HepG2 (cell line): Measurements from ENCODE around the gene CDKN2AIP. TPM values are rescaled to one million over a fixed set of nuclear protein-coding genes. Genes with fewer than 3 reads are reported as not detected.
A peak's percentile ranks its signal among the peaks of the same experiment; 100 is the strongest.

Experiments used
- BRCA1 ChIP-seq: sonication (generic); formaldehyde crosslinking; IDR thresholded peaks from 2 replicates; pipeline ENCODE4 v1.4.0; 2020; ENCODE audit warnings: missing genetic modification reagents
- CREB1 ChIP-seq, 2 experiments: fragments of 450-650 bp in 1 of 2; IDR thresholded peaks; 2 replicates each; pipeline ENCODE4 v1.6.1; 2016 to 2017; ENCODE audit warnings: control low read depth in 1 of 2, mild to moderate bottlenecking in 1 of 2, missing compliant biosample characterization in 1 of 2, missing genetic modification characterization in 1 of 2
- HMGXB4 ChIP-seq, 2 experiments: sonication (generic) in 1 of 2; formaldehyde crosslinking in 1 of 2; IDR thresholded peaks; 2 replicates each; pipeline versions ENCODE4 v1.4.0 to v1.6.1; 2018 to 2020; ENCODE audit warnings: missing genetic modification reagents in 2 of 2, borderline replicate concordance in 1 of 2, low read depth in 1 of 2, mild to moderate bottlenecking in 1 of 2, missing biosample characterization in 1 of 2
- HNF1B ChIP-seq: sonication (generic); formaldehyde crosslinking; IDR thresholded peaks from 2 replicates; pipeline ENCODE4 v1.5.1; 2020; ENCODE audit warnings: mild to moderate bottlenecking, moderate library complexity, missing genetic modification reagents
- MYPOP ChIP-seq: sonication (generic); formaldehyde crosslinking; IDR thresholded peaks from 2 replicates; pipeline ENCODE4 v1.8.1; 2023; ENCODE audit warnings: mild to moderate bottlenecking, moderate library complexity, missing genetic modification reagents
- PRMT3 ChIP-seq: sonication (generic); formaldehyde crosslinking; IDR thresholded peaks from 2 replicates; pipeline ENCODE4 v1.8.1; 2022; ENCODE audit warnings: low read depth, mild to moderate bottlenecking, moderate library complexity, missing genetic modification reagents, borderline replicate concordance
- SALL1 ChIP-seq: sonication (generic); formaldehyde crosslinking; IDR thresholded peaks from 2 replicates; pipeline ENCODE4 v1.8.0; 2022; ENCODE audit warnings: mild to moderate bottlenecking, missing genetic modification reagents
- SALL2 ChIP-seq: sonication (generic); formaldehyde crosslinking; IDR thresholded peaks from 2 replicates; pipeline ENCODE4 v1.8.1; 2023; ENCODE audit warnings: mild to moderate bottlenecking, missing genetic modification reagents, inconsistent platforms
- SIN3B ChIP-seq: fragments of 150-350 bp; IDR thresholded peaks from 2 replicates; pipeline ENCODE4 v1.6.1; 2014; ENCODE audit warnings: low read length
- SNAI1 ChIP-seq: sonication (generic); formaldehyde crosslinking; IDR thresholded peaks from 2 replicates; pipeline ENCODE4 v1.5.0; 2020; ENCODE audit warnings: mild to moderate bottlenecking, missing genetic modification reagents, borderline replicate concordance
- ZC3H13 ChIP-seq: sonication (generic); formaldehyde crosslinking; IDR thresholded peaks from 2 replicates; pipeline ENCODE4 v1.8.1; 2023; ENCODE audit warnings: mild to moderate bottlenecking, missing genetic modification reagents, moderate library complexity
- ZNF225 ChIP-seq: sonication (generic); formaldehyde crosslinking; IDR thresholded peaks from 2 replicates; pipeline ENCODE4 v1.4.0; 2020; ENCODE audit warnings: mild to moderate bottlenecking, missing genetic modification reagents
- ZNF451 ChIP-seq: sonication (generic); formaldehyde crosslinking; IDR thresholded peaks from 2 replicates; pipeline ENCODE4 v1.5.0; 2020; ENCODE audit warnings: mild to moderate bottlenecking, missing genetic modification reagents
- ZNF674 ChIP-seq: sonication (generic); formaldehyde crosslinking; IDR thresholded peaks from 2 replicates; pipeline ENCODE4 v1.5.0; 2020; ENCODE audit warnings: low read depth, mild to moderate bottlenecking, missing genetic modification reagents
- ZNF839 ChIP-seq: sonication (generic); formaldehyde crosslinking; IDR thresholded peaks from 2 replicates; pipeline ENCODE4 v1.4.0; 2020; ENCODE audit warnings: missing genetic modification reagents, mild to moderate bottlenecking, borderline replicate concordance
- ZSCAN9 ChIP-seq: IDR thresholded peaks from 2 replicates; pipeline ENCODE4 v1.6.1; 2016; ENCODE audit warnings: borderline replicate concordance
- polyA plus RNA-seq, 8 experiments: library from polyadenylated mRNA; depleted of rRNA in 3 of 8; stranded (reverse) in 7 of 8; unstranded in 1 of 8; fragments of >200 nt; fragmentation: Illumina TruSeq in 4 of 8; extraction: Trizol in 4 of 8; gene quantifications; 2 replicates each; pipeline versions ENCODE4 v1.2.1 to v1.2.3, GENCODE V29; 2011 to 2016; ENCODE audit warnings: low read depth in 4 of 8, missing spikeins in 1 of 8, mixed read lengths in 1 of 8; ENCODE audit not compliant: insufficient read depth in 1 of 8
- total RNA-seq, 5 experiments: library from RNA; depleted of rRNA; stranded (reverse); fragments of >200 nt; fragmentation: Illumina TruSeq; extraction: Trizol; gene quantifications; 2 replicates each; pipeline ENCODE4 v1.2.3, GENCODE V29; 2016; ENCODE audit warnings: low read depth in 1 of 5
- TF ChIP-seq, protein P1 (sequence below): IDR thresholded peaks from 2 replicates; pipeline ENCODE4 v1.6.1; 2016; ENCODE audit warnings: mild to moderate bottlenecking
- TF ChIP-seq, protein P2 (sequence below): IDR thresholded peaks from 2 replicates; pipeline ENCODE4 v1.6.1; 2016; ENCODE audit warnings: missing compliant biosample characterization, missing genetic modification reagents, borderline replicate concordance

Gene CDKN2AIP
- total and polyA plus RNA-seq, 2 of the 13 experiments (the other 11 are each of a cell fraction or from before 2014, with no cell fraction given) = 17.0 to 18.7 TPM

DNA sequence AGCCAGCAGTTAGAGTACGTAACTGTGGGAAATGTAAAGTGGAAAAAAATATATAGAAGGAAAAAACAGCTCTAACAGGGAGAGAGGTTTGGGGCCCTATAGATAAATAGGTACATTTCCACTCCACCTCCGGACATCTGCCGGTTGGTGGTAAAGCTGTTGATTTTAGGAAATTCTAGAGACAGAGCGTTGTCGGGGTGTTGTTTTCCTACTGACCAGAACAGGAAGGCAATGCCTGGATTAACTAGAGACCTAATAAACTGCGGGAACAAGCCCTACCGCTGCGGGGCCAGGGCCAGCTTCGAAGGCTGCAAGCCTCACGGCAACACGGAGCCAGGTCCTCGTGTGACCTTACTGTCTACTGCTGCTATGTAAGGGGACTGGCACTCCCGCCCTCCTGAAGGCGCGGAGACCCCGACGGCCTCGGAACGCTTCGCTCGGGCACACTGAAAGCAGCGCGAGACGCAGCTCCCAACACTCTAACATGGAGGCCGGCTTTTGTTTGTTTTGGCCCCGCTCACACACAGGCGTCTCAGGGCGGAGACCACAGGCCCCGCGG is 702 bp upstream of the CDKN2AIP start (continued):
- no peak for TF ChIP-seq CREB1 (IDR thresholded peaks at IDR 0.05)
- peak; percentile 24; the same call in 1 of the 2 replicates for TF ChIP-seq CREB1 (CRISPR knock-in tag; IDR thresholded peaks at IDR 0.05)
- TF ChIP-seq ZNF839 = peak; percentile 30; the same call in 1 of the 2 replicates
- peak; percentile 8; the same call in 1 of the 2 replicates for TF ChIP-seq ZNF451 (CRISPR knock-in tag)
- TF ChIP-seq ZSCAN9 (CRISPR knock-in tag) = peak; percentile 77; the same call in 1 of the 2 replicates
- TF ChIP-seq SALL1 (CRISPR knock-in tag) = peak; percentile 89; the same call in 1 of the 2 replicates
- TF ChIP-seq ZNF225 (CRISPR knock-in tag) = no peak; the same call in 1 of the 2 replicates
- peak; percentile 75; the same call in 1 of the 2 replicates for TF ChIP-seq HNF1B (CRISPR knock-in tag)
- no peak for TF ChIP-seq SALL2 (CRISPR knock-in tag)
- no peak; the same call in 1 of the 2 replicates for TF ChIP-seq SNAI1 (CRISPR knock-in tag)
- TF ChIP-seq SIN3B = no peak
- TF ChIP-seq HMGXB4 (CRISPR knock-in tag; IDR thresholded peaks at IDR 0.05; ENCODE audit: borderline replicate concordance in 1 of 2, low read depth in 1 of 2) = no peak
- no peak for TF ChIP-seq PRMT3 (CRISPR knock-in tag)
- TF ChIP-seq, protein P1, sequence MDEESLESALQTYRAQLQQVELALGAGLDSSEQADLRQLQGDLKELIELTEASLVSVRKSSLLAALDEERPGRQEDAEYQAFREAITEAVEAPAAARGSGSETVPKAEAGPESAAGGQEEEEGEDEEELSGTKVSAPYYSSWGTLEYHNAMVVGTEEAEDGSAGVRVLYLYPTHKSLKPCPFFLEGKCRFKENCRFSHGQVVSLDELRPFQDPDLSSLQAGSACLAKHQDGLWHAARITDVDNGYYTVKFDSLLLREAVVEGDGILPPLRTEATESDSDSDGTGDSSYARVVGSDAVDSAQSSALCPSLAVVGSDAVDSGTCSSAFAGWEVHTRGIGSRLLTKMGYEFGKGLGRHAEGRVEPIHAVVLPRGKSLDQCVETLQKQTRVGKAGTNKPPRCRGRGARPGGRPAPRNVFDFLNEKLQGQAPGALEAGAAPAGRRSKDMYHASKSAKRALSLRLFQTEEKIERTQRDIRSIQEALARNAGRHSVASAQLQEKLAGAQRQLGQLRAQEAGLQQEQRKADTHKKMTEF = no peak; the same call in 1 of the 2 replicates
- TF ChIP-seq ZNF674 (CRISPR knock-in tag) = peak; percentile 48; the same call in 1 of the 2 replicates
- no peak for TF ChIP-seq MYPOP (CRISPR knock-in tag)
- peak; percentile 57; the same call in 1 of the 2 replicates for TF ChIP-seq BRCA1
- peak; percentile 40; the same call in 1 of the 2 replicates for TF ChIP-seq ZC3H13
- TF ChIP-seq, protein P2, sequence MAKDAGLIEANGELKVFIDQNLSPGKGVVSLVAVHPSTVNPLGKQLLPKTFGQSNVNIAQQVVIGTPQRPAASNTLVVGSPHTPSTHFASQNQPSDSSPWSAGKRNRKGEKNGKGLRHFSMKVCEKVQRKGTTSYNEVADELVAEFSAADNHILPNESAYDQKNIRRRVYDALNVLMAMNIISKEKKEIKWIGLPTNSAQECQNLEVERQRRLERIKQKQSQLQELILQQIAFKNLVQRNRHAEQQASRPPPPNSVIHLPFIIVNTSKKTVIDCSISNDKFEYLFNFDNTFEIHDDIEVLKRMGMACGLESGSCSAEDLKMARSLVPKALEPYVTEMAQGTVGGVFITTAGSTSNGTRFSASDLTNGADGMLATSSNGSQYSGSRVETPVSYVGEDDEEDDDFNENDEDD = peak; percentile 79; the same call in 1 of the 2 replicates
